T-helper 1 cell treated with Interleukin-12 subunit alpha and Interleukin-12 subunit beta and Interleukin-4 antibody, amounts not matched to agents 30 ng/mL and 1 ng/mL, for 36 hours (primary cell): ENCODE measurements around the gene KLHDC3. TPM values are rescaled to one million over a fixed set of nuclear protein-coding genes. Genes with fewer than 3 reads are reported as not detected.

Source experiments
- intact Hi-C: fragments of 100-400 bp; cut with micrococcal nuclease; formaldehyde crosslinking; loops from one replicate; pipeline ENCODE4 v1.15.1; 2024
- total RNA-seq: library from RNA; stranded (reverse); gene quantifications from 2 replicates; pipeline ENCODE4 v1.2.3, GENCODE V29; 2022

KLHDC3 gene, protein sequence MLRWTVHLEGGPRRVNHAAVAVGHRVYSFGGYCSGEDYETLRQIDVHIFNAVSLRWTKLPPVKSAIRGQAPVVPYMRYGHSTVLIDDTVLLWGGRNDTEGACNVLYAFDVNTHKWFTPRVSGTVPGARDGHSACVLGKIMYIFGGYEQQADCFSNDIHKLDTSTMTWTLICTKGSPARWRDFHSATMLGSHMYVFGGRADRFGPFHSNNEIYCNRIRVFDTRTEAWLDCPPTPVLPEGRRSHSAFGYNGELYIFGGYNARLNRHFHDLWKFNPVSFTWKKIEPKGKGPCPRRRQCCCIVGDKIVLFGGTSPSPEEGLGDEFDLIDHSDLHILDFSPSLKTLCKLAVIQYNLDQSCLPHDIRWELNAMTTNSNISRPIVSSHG
- 62.5 and 67.0 TPM in 2 replicates for total RNA-seq

- intact Hi-C loops = loop anchor here (1.0 to 5.0 kb wide), 16 partner anchors 7 to 797 kb away; partner anchors contain the start of genes CNPY3, CUL7, GTPBP2 and KLC4
These were observed at the start of gene KLHDC3, which contains the start of gene MEA1 for GRCh38 chr6:43013843-43014433. KLHDC3 (plus strand) TSS chr6:43014249; CDS start chr6:43017193, 2,944 bp downstream. MEA1 (minus strand) TSS chr6:43013946; CDS start chr6:43013813, 133 bp downstream.

DNA sequence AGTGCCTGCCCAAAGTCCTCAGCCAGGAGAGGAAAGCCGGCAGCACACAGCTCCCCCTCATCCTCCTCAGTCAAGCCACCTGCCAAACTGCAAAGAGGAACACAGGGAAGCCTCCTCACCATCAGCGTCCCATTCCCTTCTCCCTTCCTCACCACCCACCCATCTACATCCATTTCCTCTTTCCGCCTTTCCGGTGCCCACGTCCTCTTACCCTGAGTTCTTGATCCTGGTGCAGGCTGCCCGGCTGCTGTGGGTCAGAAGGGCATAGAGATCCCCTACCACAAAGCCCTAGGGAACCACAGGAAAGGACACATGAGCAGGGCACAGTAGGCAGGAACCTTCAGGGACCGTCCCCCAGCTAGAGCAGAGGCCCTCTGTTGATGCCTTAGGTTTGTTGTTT lies 47.5 kb upstream of the KLHDC3 start:
- intact Hi-C loops = no loop called here

GRCh38 chr6:42967228-42967627 lies 46.8 kb upstream of the KLHDC3 start:
- intact Hi-C loops = no loop called here

DNA sequence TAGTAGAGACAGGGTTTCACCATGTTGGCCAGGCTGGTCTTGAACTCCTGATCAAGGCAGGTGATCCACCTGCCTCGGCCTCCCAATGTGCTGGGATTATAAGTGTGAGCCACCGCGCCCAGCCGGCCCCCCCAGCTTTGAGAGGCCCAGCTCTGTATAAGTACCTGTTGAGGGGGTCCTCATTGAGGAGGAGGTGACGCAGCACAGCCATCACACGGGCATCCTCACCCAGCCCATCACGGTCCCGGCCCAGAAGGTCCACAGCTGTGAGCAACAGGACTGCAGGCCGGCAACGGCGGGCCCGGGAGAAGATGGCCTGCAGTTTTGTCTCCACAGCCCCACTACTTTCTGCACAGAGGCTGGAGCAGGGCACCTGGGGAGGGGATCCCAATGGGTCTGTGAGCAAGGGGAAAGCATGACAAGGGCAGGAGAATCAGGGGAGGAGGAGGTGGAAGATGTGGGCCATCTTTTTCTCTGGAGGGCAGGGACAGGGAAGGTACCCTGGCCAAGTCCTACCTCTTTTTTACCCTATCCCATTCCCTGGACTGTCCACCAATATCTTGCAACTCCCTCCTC lies 45.8 kb upstream of the KLHDC3 start:
- intact Hi-C loops = no loop called here

DNA sequence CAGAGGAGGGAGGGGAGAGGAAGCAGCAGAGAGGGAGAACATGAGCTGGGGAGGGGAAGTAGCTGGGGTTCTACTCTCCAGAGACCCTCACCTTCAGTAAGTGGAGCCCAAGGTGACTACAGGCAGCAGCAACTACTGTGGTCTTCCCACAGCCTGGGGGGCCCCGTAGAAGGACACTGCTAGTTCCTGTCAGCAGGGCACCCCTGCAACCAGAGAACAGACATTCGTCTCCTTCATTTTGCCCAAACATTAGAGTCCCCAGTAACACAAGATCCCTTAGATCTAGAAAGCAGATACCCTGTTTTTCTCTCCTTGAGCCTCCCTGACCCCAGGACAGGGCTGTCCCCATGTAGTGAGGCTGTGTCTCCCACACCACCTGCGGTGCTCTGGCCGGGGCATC lies 45.3 kb upstream of the KLHDC3 start:
- intact Hi-C loops = no loop called here

DNA sequence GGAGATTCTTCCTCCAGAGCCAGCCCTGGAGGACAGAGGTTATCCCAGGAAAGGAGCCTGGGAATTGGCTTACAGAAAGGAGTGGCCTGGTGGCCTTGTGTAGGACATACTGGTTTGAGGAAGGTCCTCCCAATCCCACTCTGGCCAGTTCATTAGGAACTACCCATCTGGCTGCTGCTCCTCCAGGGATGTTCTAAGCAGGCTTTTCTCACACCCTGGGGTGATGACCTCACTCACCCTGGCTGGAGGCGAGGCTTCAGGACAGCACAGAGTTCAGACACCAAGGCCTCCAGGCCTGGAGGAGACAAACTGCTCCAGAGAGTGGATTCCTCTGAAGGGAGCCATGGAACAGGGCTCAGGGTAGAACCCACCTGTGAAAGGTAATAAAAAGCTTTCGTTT lies 44.6 kb upstream of the KLHDC3 start:
- intact Hi-C loops = no loop called here

DNA sequence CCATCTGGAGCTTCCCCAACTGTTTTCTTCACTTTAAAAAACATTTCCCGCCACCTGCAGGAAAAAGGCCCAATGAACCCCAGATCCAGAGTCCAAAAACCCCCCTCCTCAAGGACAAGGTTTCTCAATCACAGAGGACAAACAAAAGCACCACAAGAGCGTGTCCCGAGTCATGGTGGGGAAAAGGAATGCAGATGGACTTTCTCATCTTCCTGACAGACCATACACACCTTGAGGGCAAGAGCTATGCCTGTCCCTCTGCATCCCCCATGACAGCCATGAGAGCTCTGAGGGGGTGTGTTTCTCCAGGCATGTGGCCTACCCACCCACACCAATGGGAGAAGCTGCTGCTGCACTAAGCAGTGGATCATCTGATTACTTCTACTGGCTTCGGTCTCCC lies 44.1 kb upstream of the KLHDC3 start:
- intact Hi-C loops = no loop called here

DNA sequence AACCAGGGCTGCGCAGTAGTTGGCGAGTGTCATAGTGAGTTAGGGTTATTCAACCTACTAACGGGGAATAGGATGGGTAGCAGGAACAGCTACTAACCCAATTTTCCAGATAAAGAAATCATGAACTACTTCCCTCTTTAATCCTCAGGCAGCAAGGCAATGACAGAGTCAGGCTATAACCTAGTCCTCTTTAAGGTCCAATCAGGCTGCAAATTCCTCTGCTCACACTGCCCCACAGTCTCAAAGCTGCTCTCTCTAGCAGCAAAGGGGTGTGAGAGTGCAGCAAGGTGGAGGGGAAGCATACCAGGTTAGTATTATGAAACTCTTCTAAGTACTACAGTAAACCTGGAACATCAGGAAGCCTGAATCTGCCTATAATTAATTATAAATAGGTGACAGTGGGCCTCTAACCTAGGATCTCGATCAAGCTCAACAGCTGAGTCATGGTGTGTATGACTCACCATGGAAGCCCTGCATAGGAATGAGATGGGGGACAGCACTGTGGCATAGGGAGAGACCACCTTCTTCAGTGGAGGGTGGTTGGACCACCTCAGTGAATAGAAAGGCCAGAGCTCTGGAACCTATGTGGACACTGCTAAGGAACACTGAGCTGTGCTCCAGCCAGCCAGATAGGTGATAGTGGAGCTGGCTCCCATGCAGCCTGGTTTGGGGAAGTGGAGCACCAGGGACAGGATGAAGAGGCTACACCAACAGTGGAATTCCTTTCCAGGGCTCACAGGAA lies 43.0 kb upstream of the KLHDC3 start:
- intact Hi-C loops = no loop called here

DNA sequence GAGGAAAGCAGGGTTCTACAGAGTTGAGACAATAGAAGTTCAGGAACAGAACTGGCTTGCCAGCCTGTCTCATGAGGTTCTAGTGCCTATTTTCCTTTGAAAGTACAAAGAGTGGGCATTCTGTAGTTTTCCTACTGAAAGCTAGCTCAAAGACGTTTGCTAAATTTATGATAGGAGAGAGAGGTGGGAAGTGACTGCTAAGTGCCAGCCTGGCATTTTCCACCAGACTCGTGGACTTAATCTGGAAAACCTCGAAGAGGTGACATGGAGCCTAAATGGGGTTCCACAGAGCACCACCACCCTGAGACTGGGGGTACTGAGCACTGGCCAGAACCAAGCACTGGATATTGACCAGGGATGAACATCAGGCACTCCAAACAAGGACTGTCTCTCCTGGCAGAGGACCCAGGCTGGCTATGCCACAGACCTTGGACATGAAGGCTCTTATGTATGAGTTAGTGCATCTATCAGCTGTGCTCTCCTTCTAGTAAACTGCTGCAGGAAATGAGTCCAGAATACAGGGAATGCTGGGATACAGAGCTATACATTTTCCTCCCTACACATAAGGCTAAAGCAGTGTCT lies 42.2 kb upstream of the KLHDC3 start:
- intact Hi-C loops = no loop called here

DNA sequence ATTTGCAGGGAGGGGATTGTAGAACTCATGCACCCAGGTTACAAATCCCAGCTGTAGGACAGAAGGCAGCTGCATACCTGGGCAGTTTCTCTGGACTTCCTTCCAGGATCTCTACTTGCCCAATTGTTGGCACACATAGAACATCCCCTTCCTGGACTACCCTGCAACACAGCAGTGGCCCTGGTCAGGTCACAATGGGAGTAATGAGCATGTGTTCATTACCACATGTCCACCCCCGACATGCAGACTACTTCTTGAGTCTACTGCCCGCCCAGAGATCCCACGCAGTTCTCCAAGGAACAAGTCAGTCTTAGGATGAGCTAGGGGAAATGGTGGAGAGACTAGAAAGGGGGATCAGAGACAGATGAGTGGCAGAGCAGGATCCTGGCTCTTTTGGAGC lies 40.1 kb upstream of the KLHDC3 start:
- intact Hi-C loops = no loop called here

DNA sequence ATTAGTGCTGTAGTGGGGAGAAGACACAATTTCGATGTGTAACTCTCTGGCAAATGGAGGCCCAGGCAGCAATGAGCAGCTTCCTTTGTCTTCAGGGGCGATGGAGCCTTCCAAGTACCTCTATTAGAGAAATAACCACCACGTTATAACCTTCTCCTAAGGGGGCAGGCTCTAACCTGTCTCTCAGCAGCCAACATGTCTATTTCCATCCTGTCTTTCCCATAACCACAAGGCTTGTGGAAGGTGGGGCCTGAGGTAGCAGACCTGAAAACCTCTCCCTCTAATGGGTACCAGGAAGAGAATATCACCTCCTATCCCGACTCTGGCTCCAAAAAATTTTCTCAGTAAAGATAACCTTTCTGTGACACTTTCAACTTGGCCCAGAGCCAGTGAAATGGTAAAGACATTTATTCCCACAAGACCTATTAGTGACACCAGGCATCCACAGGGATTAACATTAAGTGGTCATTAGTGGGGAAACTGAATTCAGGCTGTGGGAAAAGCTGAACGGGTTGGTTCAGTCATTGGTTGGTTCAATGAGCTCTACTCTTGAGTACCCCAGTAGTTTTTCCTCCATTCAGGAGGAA lies 39.0 kb upstream of the KLHDC3 start:
- intact Hi-C loops = loop anchor here (5.0 kb wide), 2 partner anchors 193 to 392 kb away; partner anchors contain the start of genes BICRAL and ZNF318

GRCh38 chr6:42978487-42978838 lies 35.6 kb upstream of the KLHDC3 start:
- intact Hi-C loops = loop anchor here (2.0 to 5.0 kb wide), 3 partner anchors 196 to 389 kb away; partner anchors contain the start of genes BICRAL, DNPH1 and ZNF318

- intact Hi-C loops = loop anchor here (1.0 to 5.0 kb wide), 10 partner anchors 35 to 592 kb away; partner anchors contain the start of genes BICRAL, CNPY3, CUL7 and DNPH1
These were observed 35.1 kb upstream of the KLHDC3 start, which contains the start of gene PEX6 for GRCh38 chr6:42978839-42979522. PEX6 (minus strand) TSS chr6:42979181; CDS start chr6:42979150, 31 bp downstream.

DNA sequence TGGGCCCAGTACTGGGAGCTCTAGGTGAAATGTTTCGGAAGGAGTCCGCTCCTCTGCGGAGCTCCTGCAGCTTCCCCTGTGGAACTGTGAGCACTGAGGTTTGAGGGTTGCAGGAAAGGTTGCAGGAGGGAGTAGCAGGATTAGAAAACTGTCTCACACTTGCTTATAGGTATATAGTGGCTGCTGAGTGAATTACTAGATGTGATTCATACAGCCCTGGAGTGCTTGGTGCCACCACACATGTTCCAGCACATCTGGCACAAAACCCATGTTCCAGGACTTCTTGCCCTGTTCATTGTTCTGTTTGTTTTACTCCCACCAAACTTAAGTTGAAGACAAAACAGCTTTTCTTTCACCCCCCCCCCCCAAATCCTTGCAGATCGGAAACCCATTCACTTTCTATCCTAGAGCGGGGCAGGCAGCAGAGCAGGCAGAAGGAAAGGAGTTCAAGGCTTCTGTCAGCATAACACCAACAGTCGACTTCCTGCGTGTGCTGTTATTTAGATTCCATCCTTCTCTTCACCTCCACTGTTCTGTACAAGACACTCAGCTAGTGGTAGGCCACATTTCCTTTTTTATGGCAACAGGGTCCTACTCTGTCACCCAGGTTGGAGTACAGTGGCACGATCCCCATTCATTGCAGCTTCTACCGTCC lies 34.4 kb upstream of the KLHDC3 start:
- intact Hi-C loops = loop anchor here (1.0 to 5.0 kb wide), 11 partner anchors 35 to 592 kb away; partner anchors contain the start of genes BICRAL, CNPY3, CUL7 and DNPH1

DNA sequence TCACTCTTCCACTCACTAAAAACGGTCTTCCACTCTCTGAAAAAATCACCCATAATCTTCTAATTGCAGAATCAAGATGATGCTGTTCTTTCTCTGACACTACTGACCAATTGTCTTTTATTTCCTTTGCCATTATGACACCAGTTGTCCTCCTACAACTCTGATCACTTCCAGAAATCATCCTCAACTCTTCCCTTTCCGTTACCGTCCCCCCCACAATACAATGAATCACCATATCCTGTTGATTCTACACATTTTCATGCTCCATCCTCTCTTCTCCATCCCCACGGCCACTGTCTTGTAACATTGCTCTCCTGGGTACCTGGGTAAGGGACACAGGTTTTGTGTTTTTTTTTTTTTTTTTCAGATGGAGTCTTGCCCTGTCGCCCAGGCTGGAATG lies 32.2 kb upstream of the KLHDC3 start:
- intact Hi-C loops = loop anchor here (5.0 kb wide), 1 partner anchor 420 kb away; the partner anchor contains the start of gene UBR2

DNA sequence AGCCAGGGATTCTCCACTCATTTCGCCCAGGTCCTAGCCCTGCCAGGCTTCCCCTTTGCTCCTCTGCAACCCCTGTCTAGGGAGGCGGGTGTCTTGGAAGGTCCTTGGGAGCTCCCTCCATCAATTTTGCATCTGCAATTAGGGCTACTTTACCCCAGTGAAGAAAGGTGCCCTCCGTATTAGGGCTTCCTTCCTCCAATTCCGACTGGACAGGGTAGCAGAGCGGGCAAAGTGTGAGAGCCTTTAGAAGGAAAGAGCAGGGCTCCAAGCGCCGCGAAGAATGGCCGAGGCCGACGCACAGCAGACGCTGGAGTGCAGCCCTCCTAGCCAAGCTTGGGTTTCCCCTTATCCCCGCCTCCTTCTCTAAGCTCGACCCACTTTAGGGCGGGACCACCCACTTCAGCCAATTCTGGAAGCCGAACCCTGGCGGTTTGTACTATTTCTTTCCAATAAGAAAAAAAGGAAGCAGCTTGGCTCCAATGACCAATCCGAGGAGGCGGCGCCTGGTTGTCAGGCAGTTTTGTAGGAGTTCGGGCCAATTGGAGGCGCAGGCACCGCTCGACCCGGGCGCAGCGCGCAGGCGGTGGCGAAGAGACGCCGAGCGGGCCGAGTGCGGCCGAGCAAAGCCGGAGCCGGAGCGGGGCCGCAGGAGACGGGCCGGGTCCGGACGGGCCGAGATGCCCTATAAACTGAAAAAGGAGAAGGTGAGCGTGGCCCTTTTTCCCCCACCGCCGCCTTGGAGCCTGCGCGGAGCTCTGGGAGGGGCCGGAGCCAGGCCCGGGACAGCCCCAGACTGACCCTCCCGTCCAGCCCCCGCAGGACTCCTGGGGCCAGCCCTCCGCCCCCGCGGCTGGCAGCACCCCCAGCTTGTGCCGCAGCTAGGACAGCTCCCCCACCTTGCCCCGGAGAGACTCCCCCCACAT lies 29.8 kb upstream of the KLHDC3 start, which contains the start of gene PPP2R5D:
PPP2R5D (plus strand) TSS at position 570 of the 923 bp plus-strand sequence; CDS start at position 678, 108 bp downstream.
- intact Hi-C loops = loop anchor here (1.0 to 5.0 kb wide), 12 partner anchors 30 to 533 kb away; partner anchors contain the start of genes ABCC10, CNPY3, CUL7 and KLC4

DNA sequence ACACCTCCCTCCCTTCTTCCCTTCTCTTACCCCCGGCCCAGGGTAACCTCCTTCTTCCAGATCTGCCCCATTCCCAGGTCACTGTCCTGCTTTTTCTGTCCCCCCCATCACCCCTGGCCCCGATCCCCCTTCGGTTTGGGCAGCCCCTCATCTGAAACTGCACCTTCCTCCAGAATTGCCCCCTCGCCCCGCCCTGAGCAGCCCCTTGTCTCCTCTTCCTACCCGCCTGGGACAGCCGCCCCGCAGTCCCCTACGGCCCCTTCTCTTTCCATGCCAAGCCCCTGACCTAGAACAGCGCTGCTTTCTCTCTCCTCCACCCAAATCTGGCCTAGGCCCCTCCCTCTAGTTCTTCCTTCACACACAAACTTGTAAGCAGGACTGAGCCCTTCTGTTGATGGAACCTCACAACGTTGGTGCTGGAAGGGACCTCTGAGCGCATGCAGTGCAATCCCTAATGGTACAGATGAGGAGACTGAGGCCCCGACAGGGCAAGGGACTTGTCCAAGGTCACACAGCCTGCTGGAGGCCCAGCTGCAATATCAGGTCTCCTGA lies 29.0 kb upstream of the KLHDC3 start:
- intact Hi-C loops = loop anchor here (1.0 to 5.0 kb wide), 12 partner anchors 29 to 532 kb away; partner anchors contain the start of genes ABCC10, CNPY3, CUL7 and KLC4
